ENCODE data around the gene C1orf167.

The C1orf167 gene

DNA sequence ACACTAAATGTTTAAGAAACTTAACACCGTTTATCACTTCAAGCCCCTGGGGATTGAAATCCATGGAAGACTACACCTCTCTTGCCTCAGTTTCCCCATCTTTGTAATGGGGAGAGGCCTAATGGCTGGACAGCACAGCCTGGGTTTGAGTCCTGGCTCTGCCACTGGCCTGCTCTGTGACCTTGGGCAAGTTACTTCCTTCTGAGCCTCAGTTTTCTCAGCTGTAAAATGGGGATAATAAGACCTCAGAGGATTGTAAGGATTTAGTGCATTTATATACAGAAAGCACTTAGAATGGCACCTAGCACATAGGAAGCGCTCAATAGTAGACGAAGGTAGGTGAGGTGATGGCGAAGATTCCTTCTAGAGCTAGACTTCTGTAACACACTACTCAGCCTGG lies 20.5 kb upstream of the C1orf167 start:
- no peaks in the 10 kb centered on the region for H3K27me3 ChIP-seq (ENCODE audit: low read depth, low read length)
- no peak overlapping the region for H3K27ac ChIP-seq (ENCODE audit: low read length)
- H3K4me3 ChIP-seq (ENCODE audit: low read length) = no peak overlapping the region
- H3K79me2 ChIP-seq (ENCODE audit: low read length) = no peaks in the 10 kb centered on the region
- H3K4me2 ChIP-seq (ENCODE audit: low read length) = no peak overlapping the region
- H3K9ac ChIP-seq (ENCODE audit: low read length) = no peak overlapping the region
- H3K36me3 ChIP-seq (replicated peaks; ENCODE audit: low read depth, low read length) = no peaks in the 10 kb centered on the region
- H2AFZ ChIP-seq (ENCODE audit: low read depth, low read length) = no peak overlapping the region
- H3K9me3 ChIP-seq (ENCODE audit: insufficient read depth, low read length) = no peaks in the 10 kb centered on the region
- peaks cover 8% of the 10 kb centered on the region for H3K4me1 ChIP-seq (ENCODE audit: low read length)
- TF ChIP-seq EZH2phosphoT487 (IDR thresholded peaks at IDR 0.05; ENCODE audit: low read depth) = no peak
- TF ChIP-seq, protein P1, sequence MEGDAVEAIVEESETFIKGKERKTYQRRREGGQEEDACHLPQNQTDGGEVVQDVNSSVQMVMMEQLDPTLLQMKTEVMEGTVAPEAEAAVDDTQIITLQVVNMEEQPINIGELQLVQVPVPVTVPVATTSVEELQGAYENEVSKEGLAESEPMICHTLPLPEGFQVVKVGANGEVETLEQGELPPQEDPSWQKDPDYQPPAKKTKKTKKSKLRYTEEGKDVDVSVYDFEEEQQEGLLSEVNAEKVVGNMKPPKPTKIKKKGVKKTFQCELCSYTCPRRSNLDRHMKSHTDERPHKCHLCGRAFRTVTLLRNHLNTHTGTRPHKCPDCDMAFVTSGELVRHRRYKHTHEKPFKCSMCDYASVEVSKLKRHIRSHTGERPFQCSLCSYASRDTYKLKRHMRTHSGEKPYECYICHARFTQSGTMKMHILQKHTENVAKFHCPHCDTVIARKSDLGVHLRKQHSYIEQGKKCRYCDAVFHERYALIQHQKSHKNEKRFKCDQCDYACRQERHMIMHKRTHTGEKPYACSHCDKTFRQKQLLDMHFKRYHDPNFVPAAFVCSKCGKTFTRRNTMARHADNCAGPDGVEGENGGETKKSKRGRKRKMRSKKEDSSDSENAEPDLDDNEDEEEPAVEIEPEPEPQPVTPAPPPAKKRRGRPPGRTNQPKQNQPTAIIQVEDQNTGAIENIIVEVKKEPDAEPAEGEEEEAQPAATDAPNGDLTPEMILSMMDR (IDR thresholded peaks at IDR 0.05; ENCODE audit: low read depth, low read length) = no peak
- H4K20me1 ChIP-seq (ENCODE audit: insufficient read depth, low read length) = no peaks in the 10 kb centered on the region

DNA sequence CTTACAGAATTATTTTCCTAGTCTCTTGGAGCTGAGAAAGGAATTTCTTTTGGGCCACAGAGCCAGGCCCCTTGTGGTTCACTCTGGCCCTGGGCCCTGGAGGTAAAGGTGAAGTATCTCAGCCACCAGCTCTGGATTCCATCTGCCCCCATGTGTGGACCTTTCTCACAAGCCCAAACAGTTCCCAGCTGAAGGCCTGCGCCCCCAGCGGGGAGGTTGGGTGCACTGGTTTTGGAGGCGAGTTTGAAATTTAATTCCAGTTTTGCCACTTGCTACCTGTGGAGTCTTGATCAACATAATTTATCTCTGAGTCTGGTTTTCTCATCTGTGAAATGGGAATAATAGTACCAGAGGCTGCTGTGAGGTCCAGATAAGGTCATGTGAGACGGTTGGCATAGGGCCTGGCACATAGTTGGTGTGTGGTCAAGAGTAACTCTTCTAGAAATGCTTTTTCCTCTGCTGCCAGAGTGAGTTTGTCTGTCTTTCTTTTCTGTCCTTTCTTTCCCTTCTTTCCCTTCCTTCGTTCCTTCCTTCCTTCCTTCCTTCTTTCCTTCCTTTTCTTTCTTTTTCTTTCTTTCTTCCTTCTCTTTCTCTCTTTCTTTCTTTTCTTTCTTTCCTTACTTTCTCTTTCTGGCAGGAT lies 20.0 kb upstream of the C1orf167 start:
- Histone ChIP-seq H2AFZ (ENCODE audit: low read depth, low read length) (no peak overlapping the region), H3K79me2 (ENCODE audit: low read length) (no peaks in the 10 kb centered on the region), H3K27ac (ENCODE audit: low read length) (no peak overlapping the region), H3K36me3 (replicated peaks; ENCODE audit: low read depth, low read length) (no peaks in the 10 kb centered on the region), H3K9me3 (ENCODE audit: insufficient read depth, low read length) (no peaks in the 10 kb centered on the region), H3K9ac (ENCODE audit: low read length) (no peak overlapping the region), H3K4me3 (ENCODE audit: low read length) (no peak overlapping the region), H4K20me1 (ENCODE audit: insufficient read depth, low read length) (no peaks in the 10 kb centered on the region), H3K27me3 (ENCODE audit: low read depth, low read length) (no peaks in the 10 kb centered on the region), H3K4me2 (ENCODE audit: low read length) (no peak overlapping the region), H3K4me1 (ENCODE audit: low read length) (peaks cover 4% of the 10 kb centered on the region)
- no peak for TF ChIP-seq EZH2phosphoT487 (IDR thresholded peaks at IDR 0.05; ENCODE audit: low read depth)

DNA sequence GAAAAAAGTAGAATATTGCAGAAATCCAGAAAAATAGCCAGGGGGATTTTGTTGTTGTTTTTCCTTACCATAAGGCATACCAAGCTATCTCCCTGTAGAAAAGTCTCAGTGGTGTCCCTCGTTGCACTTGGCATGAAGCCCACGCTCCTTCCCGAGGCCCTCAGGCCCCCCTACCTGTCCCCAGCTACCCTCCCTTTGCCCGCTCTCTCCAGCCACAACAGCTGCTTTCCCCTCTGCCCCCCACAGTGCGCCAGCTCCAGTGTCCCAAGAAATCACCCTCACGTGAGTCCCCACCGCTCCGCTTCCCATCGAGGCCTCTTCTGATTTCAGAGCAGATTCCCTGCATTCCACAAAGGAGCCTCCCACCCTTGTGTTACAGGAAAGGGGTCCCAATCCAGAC lies 17.7 kb upstream of the C1orf167 start:
- no peak overlapping the region for H3K4me3 ChIP-seq (ENCODE audit: low read length)
- TF ChIP-seq, protein P1 (IDR thresholded peaks at IDR 0.05; ENCODE audit: low read depth, low read length) = no peak
- TF ChIP-seq EZH2phosphoT487 (IDR thresholded peaks at IDR 0.05; ENCODE audit: low read depth) = no peak
- H3K4me2 ChIP-seq (ENCODE audit: low read length) = no peak overlapping the region
- no peak overlapping the region for H3K27ac ChIP-seq (ENCODE audit: low read length)
- no peak overlapping the region for H2AFZ ChIP-seq (ENCODE audit: low read depth, low read length)
- no peaks in the 10 kb centered on the region for H3K36me3 ChIP-seq (replicated peaks; ENCODE audit: low read depth, low read length)
- H3K79me2 ChIP-seq (ENCODE audit: low read length) = no peaks in the 10 kb centered on the region
- H3K9ac ChIP-seq (ENCODE audit: low read length) = no peak overlapping the region
- no peaks in the 10 kb centered on the region for H4K20me1 ChIP-seq (ENCODE audit: insufficient read depth, low read length)
- H3K27me3 ChIP-seq (ENCODE audit: low read depth, low read length) = no peaks in the 10 kb centered on the region
- no peaks in the 10 kb centered on the region for H3K4me1 ChIP-seq (ENCODE audit: low read length)
- no peaks in the 10 kb centered on the region for H3K9me3 ChIP-seq (ENCODE audit: insufficient read depth, low read length)

DNA sequence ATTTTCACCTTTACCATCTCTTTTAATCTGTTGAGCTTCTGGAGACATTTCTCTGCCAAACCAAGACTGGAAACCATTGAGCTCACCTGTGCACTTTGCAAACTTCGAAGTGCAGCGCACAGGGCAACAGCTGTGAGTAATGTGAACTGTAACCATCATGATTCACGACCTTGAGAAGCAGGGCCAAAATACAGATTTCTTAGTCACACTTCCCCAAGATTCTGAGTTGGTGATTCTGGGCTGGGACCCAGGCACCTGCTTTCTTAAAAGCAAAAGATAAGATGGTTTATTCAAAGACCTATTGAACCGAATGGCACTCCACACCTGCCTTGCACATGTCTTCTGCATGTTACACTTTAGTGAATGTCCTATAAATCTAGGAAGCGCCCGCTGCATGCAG lies 15.9 kb upstream of the C1orf167 start:
- H3K27me3 ChIP-seq (ENCODE audit: low read depth, low read length) = no peaks in the 10 kb centered on the region
- TF ChIP-seq, protein P1 (IDR thresholded peaks at IDR 0.05; ENCODE audit: low read depth, low read length) = no peak
- TF ChIP-seq EZH2phosphoT487 (IDR thresholded peaks at IDR 0.05; ENCODE audit: low read depth) = no peak
- no peak overlapping the region for H3K4me2 ChIP-seq (ENCODE audit: low read length)
- H3K79me2 ChIP-seq (ENCODE audit: low read length) = no peaks in the 10 kb centered on the region
- H2AFZ ChIP-seq (ENCODE audit: low read depth, low read length) = no peak overlapping the region
- H3K4me3 ChIP-seq (ENCODE audit: low read length) = no peak overlapping the region
- no peaks in the 10 kb centered on the region for H4K20me1 ChIP-seq (ENCODE audit: insufficient read depth, low read length)
- no peaks in the 10 kb centered on the region for H3K9me3 ChIP-seq (ENCODE audit: insufficient read depth, low read length)
- no peaks in the 10 kb centered on the region for H3K36me3 ChIP-seq (replicated peaks; ENCODE audit: low read depth, low read length)
- no peak overlapping the region for H3K9ac ChIP-seq (ENCODE audit: low read length)
- H3K4me1 ChIP-seq (ENCODE audit: low read length) = no peaks in the 10 kb centered on the region
- no peak overlapping the region for H3K27ac ChIP-seq (ENCODE audit: low read length)

All from OCI-LY3 (cell line).